HepG2 (cell line): ENCODE results near the gene NOL4L. TPM values are rescaled to one million over a fixed set of nuclear protein-coding genes. Genes with fewer than 3 reads are reported as not detected.

Source experiments
- CREM ChIP-seq, 2 experiments: sonication (generic) in 1 of 2; formaldehyde crosslinking in 1 of 2; IDR thresholded peaks; 2 replicates each; pipeline versions ENCODE4 v1.4.0 to v1.6.1; 2016 to 2020; ENCODE audit warnings: antibody characterized with exemption in 1 of 2, mild to moderate bottlenecking in 1 of 2, missing genetic modification reagents in 1 of 2
- RXRA ChIP-seq: sonication (generic); formaldehyde crosslinking; IDR thresholded peaks from 2 replicates; pipeline ENCODE4 v1.5.1; 2020; ENCODE audit warnings: missing genetic modification reagents
- SIN3A ChIP-seq: IDR thresholded peaks from 2 replicates; pipeline ENCODE4 v1.6.1; 2011; ENCODE audit warnings: low read depth, mild to moderate bottlenecking, control low read depth, low read length, borderline replicate concordance
- STAT5B ChIP-seq: sonication (generic); formaldehyde crosslinking; IDR thresholded peaks from 2 replicates; pipeline ENCODE4 v1.4.0; 2020; ENCODE audit warnings: missing genetic modification reagents
- TMF1 ChIP-seq: sonication (generic); formaldehyde crosslinking; IDR thresholded peaks from 2 replicates; pipeline ENCODE4 v1.8.1; 2022; ENCODE audit warnings: low read depth, missing genetic modification reagents
- ZBTB7A ChIP-seq: sonication (generic); formaldehyde crosslinking; IDR thresholded peaks from 2 replicates; pipeline ENCODE4 v1.8.0; 2022; ENCODE audit warnings: mild to moderate bottlenecking, missing genetic modification reagents
- ZNF570 ChIP-seq: sonication (generic); formaldehyde crosslinking; IDR thresholded peaks from 2 replicates; pipeline ENCODE4 v1.4.0; 2020; ENCODE audit warnings: mild to moderate bottlenecking, missing genetic modification reagents, borderline replicate concordance
- polyA plus RNA-seq, 8 experiments: library from polyadenylated mRNA; depleted of rRNA in 3 of 8; stranded (reverse) in 7 of 8; unstranded in 1 of 8; fragments of >200 nt; fragmentation: Illumina TruSeq in 4 of 8; extraction: Trizol in 4 of 8; gene quantifications; 2 replicates each; pipeline versions ENCODE4 v1.2.1 to v1.2.3, GENCODE V29; 2011 to 2016; ENCODE audit warnings: low read depth in 4 of 8, missing spikeins in 1 of 8, mixed read lengths in 1 of 8; ENCODE audit not compliant: insufficient read depth in 1 of 8
- total RNA-seq, 5 experiments: library from RNA; depleted of rRNA; stranded (reverse); fragments of >200 nt; fragmentation: Illumina TruSeq; extraction: Trizol; gene quantifications; 2 replicates each; pipeline ENCODE4 v1.2.3, GENCODE V29; 2016; ENCODE audit warnings: low read depth in 1 of 5
- TF ChIP-seq, protein P1 (sequence below): sonication (generic); formaldehyde crosslinking; IDR thresholded peaks from 2 replicates; pipeline ENCODE4 v1.5.1; 2020; ENCODE audit warnings: mild to moderate bottlenecking, missing genetic modification reagents, moderate library complexity
- TF ChIP-seq, protein P2 (sequence below): sonication (generic); formaldehyde crosslinking; conservative IDR thresholded peaks from 2 replicates; pipeline ENCODE4 v1.5.0; 2020; ENCODE audit warnings: missing genetic modification reagents
- TF ChIP-seq, protein P3 (sequence below): sonication (generic); formaldehyde crosslinking; IDR thresholded peaks from 2 replicates; pipeline ENCODE4 v1.4.0; 2020; ENCODE audit warnings: mild to moderate bottlenecking, missing genetic modification reagents
- TF ChIP-seq, protein P4 (sequence below): sonication (generic); formaldehyde crosslinking; IDR thresholded peaks from 2 replicates; pipeline ENCODE4 v1.5.0; 2020; ENCODE audit warnings: mild to moderate bottlenecking, missing genetic modification reagents, borderline replicate concordance

The NOL4L gene
- total and polyA plus RNA-seq, 2 of the 13 experiments (the other 11 are each of a cell fraction or from before 2014, with no cell fraction given) = 16.6 to 35.4 TPM

DNA sequence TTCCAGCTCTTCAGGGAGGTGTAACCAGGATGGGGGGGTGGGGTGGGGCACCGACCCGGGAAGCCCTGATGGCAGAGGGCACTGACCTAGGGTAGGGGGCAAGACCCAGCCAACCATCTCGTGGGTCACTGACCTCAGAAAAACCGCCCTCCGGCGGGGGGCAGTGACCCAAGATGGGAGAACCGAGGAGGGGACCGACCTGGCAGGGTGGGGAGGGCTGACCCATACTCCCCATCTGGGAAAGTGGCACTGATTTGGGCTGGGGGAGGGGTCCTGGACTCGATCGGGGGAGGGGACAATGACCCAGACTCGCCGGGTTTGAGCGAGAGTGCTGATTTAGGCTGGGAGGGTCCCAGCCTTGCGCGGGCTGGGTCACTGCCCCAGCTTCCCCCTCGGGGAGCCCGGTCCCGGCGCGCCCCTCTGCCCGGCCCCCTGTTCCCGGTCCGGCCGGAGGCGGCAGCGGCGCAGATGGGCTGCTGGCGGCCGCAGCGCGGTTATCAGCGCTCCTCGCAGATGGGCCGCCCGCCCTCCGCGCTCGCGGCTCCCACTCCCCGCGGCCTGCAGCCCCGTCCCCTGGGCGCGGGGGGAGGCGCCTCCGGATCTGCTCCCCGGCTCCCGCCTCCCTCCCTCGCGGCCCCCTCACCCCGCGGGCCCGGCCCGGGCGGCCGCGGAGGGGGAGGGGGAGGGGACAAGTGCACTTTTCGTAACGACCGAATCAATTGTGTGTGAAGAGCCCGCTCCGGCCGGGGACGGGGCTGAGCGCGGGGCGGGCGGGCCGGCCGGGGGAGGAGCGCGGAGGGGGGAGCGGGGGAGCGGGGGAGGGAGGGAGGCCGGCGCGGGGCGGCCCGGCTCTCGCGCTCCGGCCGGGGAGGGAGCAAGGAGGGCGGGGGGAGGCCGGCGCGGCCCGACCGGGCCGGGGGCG, 2.2 kb downstream of the NOL4L start (continued):
- TF ChIP-seq, protein P1, sequence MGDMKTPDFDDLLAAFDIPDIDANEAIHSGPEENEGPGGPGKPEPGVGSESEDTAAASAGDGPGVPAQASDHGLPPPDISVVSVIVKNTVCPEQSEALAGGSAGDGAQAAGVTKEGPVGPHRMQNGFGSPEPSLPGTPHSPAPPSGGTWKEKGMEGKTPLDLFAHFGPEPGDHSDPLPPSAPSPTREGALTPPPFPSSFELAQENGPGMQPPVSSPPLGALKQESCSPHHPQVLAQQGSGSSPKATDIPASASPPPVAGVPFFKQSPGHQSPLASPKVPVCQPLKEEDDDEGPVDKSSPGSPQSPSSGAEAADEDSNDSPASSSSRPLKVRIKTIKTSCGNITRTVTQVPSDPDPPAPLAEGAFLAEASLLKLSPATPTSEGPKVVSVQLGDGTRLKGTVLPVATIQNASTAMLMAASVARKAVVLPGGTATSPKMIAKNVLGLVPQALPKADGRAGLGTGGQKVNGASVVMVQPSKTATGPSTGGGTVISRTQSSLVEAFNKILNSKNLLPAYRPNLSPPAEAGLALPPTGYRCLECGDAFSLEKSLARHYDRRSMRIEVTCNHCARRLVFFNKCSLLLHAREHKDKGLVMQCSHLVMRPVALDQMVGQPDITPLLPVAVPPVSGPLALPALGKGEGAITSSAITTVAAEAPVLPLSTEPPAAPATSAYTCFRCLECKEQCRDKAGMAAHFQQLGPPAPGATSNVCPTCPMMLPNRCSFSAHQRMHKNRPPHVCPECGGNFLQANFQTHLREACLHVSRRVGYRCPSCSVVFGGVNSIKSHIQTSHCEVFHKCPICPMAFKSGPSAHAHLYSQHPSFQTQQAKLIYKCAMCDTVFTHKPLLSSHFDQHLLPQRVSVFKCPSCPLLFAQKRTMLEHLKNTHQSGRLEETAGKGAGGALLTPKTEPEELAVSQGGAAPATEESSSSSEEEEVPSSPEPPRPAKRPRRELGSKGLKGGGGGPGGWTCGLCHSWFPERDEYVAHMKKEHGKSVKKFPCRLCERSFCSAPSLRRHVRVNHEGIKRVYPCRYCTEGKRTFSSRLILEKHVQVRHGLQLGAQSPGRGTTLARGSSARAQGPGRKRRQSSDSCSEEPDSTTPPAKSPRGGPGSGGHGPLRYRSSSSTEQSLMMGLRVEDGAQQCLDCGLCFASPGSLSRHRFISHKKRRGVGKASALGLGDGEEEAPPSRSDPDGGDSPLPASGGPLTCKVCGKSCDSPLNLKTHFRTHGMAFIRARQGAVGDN (CRISPR knock-in tag) = peak; percentile 29; the same call in 1 of the 2 replicates
- TF ChIP-seq TMF1 (CRISPR knock-in tag) (peak; percentile 26; the same call in 1 of the 2 replicates), CREM (IDR thresholded peaks at IDR 0.05) (no peak; the same call in 1 of the 2 replicates), CREM (CRISPR knock-in tag; IDR thresholded peaks at IDR 0.05) (no peak), ZBTB7A (CRISPR knock-in tag) (0 out of 2 replicates have a peak, but pooled peaks have one; percentile 45), SIN3A (peak; percentile 14; the same call in 1 of the 2 replicates), STAT5B (CRISPR knock-in tag) (no peak), ZNF570 (CRISPR knock-in tag) (no peak), RXRA (peak; percentile 61; the same call in 1 of the 2 replicates)
- TF ChIP-seq, protein P2, sequence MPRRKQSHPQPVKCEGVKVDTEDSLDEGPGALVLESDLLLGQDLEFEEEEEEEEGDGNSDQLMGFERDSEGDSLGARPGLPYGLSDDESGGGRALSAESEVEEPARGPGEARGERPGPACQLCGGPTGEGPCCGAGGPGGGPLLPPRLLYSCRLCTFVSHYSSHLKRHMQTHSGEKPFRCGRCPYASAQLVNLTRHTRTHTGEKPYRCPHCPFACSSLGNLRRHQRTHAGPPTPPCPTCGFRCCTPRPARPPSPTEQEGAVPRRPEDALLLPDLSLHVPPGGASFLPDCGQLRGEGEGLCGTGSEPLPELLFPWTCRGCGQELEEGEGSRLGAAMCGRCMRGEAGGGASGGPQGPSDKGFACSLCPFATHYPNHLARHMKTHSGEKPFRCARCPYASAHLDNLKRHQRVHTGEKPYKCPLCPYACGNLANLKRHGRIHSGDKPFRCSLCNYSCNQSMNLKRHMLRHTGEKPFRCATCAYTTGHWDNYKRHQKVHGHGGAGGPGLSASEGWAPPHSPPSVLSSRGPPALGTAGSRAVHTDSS (CRISPR knock-in tag) = no peak
- TF ChIP-seq, protein P3, sequence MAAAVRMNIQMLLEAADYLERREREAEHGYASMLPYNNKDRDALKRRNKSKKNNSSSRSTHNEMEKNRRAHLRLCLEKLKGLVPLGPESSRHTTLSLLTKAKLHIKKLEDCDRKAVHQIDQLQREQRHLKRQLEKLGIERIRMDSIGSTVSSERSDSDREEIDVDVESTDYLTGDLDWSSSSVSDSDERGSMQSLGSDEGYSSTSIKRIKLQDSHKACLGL = 0 out of 2 replicates have a peak, but pooled peaks have one; percentile 16
- TF ChIP-seq, protein P4, sequence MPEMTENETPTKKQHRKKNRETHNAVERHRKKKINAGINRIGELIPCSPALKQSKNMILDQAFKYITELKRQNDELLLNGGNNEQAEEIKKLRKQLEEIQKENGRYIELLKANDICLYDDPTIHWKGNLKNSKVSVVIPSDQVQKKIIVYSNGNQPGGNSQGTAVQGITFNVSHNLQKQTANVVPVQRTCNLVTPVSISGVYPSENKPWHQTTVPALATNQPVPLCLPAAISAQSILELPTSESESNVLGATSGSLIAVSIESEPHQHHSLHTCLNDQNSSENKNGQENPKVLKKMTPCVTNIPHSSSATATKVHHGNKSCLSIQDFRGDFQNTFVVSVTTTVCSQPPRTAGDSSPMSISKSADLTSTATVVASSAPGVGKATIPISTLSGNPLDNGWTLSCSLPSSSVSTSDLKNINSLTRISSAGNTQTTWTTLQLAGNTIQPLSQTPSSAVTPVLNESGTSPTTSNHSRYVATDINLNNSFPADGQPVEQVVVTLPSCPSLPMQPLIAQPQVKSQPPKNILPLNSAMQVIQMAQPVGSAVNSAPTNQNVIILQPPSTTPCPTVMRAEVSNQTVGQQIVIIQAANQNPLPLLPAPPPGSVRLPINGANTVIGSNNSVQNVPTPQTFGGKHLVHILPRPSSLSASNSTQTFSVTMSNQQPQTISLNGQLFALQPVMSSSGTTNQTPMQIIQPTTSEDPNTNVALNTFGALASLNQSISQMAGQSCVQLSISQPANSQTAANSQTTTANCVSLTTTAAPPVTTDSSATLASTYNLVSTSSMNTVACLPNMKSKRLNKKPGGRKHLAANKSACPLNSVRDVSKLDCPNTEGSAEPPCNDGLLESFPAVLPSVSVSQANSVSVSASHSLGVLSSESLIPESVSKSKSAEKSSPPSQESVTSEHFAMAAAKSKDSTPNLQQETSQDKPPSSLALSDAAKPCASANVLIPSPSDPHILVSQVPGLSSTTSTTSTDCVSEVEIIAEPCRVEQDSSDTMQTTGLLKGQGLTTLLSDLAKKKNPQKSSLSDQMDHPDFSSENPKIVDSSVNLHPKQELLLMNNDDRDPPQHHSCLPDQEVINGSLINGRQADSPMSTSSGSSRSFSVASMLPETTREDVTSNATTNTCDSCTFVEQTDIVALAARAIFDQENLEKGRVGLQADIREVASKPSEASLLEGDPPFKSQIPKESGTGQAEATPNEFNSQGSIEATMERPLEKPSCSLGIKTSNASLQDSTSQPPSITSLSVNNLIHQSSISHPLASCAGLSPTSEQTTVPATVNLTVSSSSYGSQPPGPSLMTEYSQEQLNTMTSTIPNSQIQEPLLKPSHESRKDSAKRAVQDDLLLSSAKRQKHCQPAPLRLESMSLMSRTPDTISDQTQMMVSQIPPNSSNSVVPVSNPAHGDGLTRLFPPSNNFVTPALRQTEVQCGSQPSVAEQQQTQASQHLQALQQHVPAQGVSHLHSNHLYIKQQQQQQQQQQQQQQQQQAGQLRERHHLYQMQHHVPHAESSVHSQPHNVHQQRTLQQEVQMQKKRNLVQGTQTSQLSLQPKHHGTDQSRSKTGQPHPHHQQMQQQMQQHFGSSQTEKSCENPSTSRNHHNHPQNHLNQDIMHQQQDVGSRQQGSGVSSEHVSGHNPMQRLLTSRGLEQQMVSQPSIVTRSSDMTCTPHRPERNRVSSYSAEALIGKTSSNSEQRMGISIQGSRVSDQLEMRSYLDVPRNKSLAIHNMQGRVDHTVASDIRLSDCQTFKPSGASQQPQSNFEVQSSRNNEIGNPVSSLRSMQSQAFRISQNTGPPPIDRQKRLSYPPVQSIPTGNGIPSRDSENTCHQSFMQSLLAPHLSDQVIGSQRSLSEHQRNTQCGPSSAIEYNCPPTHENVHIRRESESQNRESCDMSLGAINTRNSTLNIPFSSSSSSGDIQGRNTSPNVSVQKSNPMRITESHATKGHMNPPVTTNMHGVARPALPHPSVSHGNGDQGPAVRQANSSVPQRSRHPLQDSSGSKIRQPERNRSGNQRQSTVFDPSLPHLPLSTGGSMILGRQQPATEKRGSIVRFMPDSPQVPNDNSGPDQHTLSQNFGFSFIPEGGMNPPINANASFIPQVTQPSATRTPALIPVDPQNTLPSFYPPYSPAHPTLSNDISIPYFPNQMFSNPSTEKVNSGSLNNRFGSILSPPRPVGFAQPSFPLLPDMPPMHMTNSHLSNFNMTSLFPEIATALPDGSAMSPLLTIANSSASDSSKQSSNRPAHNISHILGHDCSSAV (CRISPR knock-in tag) = no peak; the same call in 1 of the 2 replicates
